ENCODE data around the gene CDH16. TPM values are rescaled to one million over a fixed set of nuclear protein-coding genes. Genes with fewer than 3 reads are reported as not detected.
"Not testable (repeated sequence)": the region's sequence is repeated elsewhere in the genome, so short reads cannot be mapped to it uniquely, and the experiment has no call there.

The CDH16 gene
- total and polyA plus RNA-seq, 2 donors (not counting 3 experiments of a cell fraction or from before 2014, with no cell fraction given) = not detected

DNA sequence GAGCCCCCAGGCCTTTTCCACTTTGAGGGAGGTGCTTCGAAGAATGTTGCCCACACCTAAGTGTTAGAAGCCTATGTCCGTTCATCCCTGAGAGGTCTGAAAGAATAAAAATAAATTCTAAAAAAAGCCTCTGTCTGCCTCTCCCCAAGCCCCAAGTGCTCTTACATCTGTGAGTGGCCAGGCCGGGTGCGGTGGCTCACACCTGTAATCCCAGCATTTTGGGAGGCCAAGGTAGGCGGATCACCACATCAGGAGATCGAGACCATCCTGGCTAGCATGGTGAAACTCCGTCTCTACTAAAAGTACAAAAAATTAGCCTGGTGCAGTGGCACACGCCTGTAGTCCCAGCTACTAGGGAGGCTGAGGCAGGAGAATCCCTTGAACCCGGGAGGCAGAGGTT lies 26.3 kb upstream of the CDH16 start:
- FAIRE-seq; H3K27me3 ChIP-seq (ENCODE audit: control insufficient read depth in 2 of 2, insufficient read depth in 2 of 2, low read length in 2 of 2); H3K9ac ChIP-seq (replicated peaks; ENCODE audit: extremely low read depth, insufficient read depth, low read length); H3K4me3 ChIP-seq (replicated peaks in 1 of 3; ENCODE audit: insufficient read depth in 1 of 3, low read depth in 1 of 3, low read length in 3 of 3); dilution Hi-C loops (cut with MboI; ENCODE audit: extremely low pct_ligation_motif_present, low sequenced_read_pairs); intact Hi-C loops (cut with micrococcal nuclease); POLR2A ChIA-PET; DNase-seq (ENCODE audit: low read depth, low spot score); H3K9me1 ChIP-seq (replicated peaks; ENCODE audit: control insufficient read depth, extremely low read depth, insufficient read depth, low read length); H3K9me3 ChIP-seq (replicated peaks; ENCODE audit: control insufficient read depth, insufficient read depth, low read length); H3K27ac ChIP-seq (ENCODE audit: insufficient read depth, low read depth, low read length); H4K20me1 ChIP-seq (replicated peaks; ENCODE audit: control insufficient read depth, extremely low read depth, insufficient read depth, low read length); H3K79me2 ChIP-seq (ENCODE audit: control insufficient read depth, insufficient read depth, low read length); H3K4me2 ChIP-seq (ENCODE audit: insufficient read depth, low read length); BruUV-seq (replicated peaks); H2AFZ ChIP-seq (ENCODE audit: low read depth, low read length): not testable (repeated sequence)
- peaks cover 12% of the 10 kb centered on the region for H3K4me1 ChIP-seq (ENCODE audit: control insufficient read depth, extremely low read depth, insufficient read depth, low read length)
- CTCF ChIA-PET = interaction anchor here (0.6 to 3.4 kb wide), 4 partner anchors 8 to 240 kb away, joined by 3 to 18 read pairs (median 4); no protein-coding TSS in a partner anchor
- peaks cover 0 to 30% of the 10 kb centered on the region in 2 experiments for H3K36me3 ChIP-seq (ENCODE audit: control insufficient read depth in 2 of 2, extremely low read depth in 1 of 2, insufficient read depth in 2 of 2, low read length in 2 of 2)

DNA sequence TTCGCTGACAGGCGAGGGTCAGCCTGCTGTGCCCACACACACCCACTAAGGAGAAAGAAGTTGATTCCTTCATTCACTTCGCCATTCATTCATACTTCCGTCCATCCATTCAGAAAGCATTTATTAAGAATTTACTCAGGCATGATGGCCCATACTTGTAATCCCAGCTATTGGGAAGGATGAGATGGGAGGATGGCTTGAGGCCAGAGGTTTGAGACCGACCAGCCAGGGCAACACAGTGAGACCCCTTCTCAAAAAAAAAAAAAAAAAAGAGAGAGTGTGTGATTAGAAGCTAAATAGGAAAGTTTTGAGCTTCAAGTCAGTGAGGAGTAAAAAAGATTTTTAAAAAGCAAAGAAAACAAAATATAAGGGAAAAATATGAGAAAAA lies 25.4 kb upstream of the CDH16 start:
- no peak for DNase-seq (ENCODE audit: low read depth, low spot score)
- H3K9me1 ChIP-seq (replicated peaks; ENCODE audit: control insufficient read depth, extremely low read depth, insufficient read depth, low read length) = no peaks in the 10 kb centered on the region
- peaks cover 2 to 5% of the 10 kb centered on the region in 2 experiments for H3K27me3 ChIP-seq (ENCODE audit: control insufficient read depth in 2 of 2, insufficient read depth in 2 of 2, low read length in 2 of 2)
- intact Hi-C loops (cut with micrococcal nuclease) (no loop called here), dilution Hi-C loops (cut with MboI; ENCODE audit: extremely low pct_ligation_motif_present, low sequenced_read_pairs) (no loop called here)
- H3K36me3 ChIP-seq (ENCODE audit: control insufficient read depth in 2 of 2, extremely low read depth in 1 of 2, insufficient read depth in 2 of 2, low read length in 2 of 2) = peaks cover 0 to 30% of the 10 kb centered on the region in 2 experiments
- FAIRE-seq = no peak
- H4K20me1 ChIP-seq (replicated peaks; ENCODE audit: control insufficient read depth, extremely low read depth, insufficient read depth, low read length) = no peaks in the 10 kb centered on the region
- no TSS peak for BruUV-seq (replicated peaks)
- H3K9ac ChIP-seq (replicated peaks; ENCODE audit: extremely low read depth, insufficient read depth, low read length) = no peak overlapping the region
- no peak overlapping the region for H2AFZ ChIP-seq (ENCODE audit: low read depth, low read length)
- ChIA-PET POLR2A (no interaction called here), CTCF (interaction anchor here (1.7 to 2.3 kb wide), 3 partner anchors 9 to 49 kb away, joined by 5 to 13 read pairs (median 9); no protein-coding TSS in a partner anchor)
- no peaks in the 10 kb centered on the region for H3K79me2 ChIP-seq (ENCODE audit: control insufficient read depth, insufficient read depth, low read length)
- no peak for TF ChIP-seq JUN (IDR thresholded peaks at IDR 0.05; ENCODE audit: borderline replicate concordance, insufficient read depth, insufficient read length, low read depth)
- no peak for TF ChIP-seq GATA2 (IDR thresholded peaks at IDR 0.05; ENCODE audit: insufficient read depth, insufficient read length, low read depth, low read length)
- no peak for TF ChIP-seq POLR2A (IDR thresholded peaks at IDR 0.05; ENCODE audit: low read depth, low read length)
- TF ChIP-seq, protein P1, sequence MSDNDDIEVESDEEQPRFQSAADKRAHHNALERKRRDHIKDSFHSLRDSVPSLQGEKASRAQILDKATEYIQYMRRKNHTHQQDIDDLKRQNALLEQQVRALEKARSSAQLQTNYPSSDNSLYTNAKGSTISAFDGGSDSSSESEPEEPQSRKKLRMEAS (IDR thresholded peaks at IDR 0.05; ENCODE audit: insufficient read depth, insufficient read length) = no peak
- TF ChIP-seq, protein P2, sequence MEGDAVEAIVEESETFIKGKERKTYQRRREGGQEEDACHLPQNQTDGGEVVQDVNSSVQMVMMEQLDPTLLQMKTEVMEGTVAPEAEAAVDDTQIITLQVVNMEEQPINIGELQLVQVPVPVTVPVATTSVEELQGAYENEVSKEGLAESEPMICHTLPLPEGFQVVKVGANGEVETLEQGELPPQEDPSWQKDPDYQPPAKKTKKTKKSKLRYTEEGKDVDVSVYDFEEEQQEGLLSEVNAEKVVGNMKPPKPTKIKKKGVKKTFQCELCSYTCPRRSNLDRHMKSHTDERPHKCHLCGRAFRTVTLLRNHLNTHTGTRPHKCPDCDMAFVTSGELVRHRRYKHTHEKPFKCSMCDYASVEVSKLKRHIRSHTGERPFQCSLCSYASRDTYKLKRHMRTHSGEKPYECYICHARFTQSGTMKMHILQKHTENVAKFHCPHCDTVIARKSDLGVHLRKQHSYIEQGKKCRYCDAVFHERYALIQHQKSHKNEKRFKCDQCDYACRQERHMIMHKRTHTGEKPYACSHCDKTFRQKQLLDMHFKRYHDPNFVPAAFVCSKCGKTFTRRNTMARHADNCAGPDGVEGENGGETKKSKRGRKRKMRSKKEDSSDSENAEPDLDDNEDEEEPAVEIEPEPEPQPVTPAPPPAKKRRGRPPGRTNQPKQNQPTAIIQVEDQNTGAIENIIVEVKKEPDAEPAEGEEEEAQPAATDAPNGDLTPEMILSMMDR (IDR thresholded peaks at IDR 0.05; ENCODE audit: extremely low read depth in 1 of 2, insufficient read depth in 1 of 2, low read depth in 1 of 2, low read length in 2 of 2) = no peak
- no peak for TF ChIP-seq FOS (IDR thresholded peaks at IDR 0.05; ENCODE audit: borderline replicate concordance, insufficient read depth, low read length)
- H3K4me3 ChIP-seq (replicated peaks in 1 of 3; ENCODE audit: insufficient read depth in 1 of 3, low read depth in 1 of 3, low read length in 3 of 3) = no peak overlapping the region
- H3K27ac ChIP-seq (ENCODE audit: insufficient read depth, low read depth, low read length) = no peak overlapping the region
- no peak overlapping the region for H3K4me2 ChIP-seq (ENCODE audit: insufficient read depth, low read length)
- no peaks in the 10 kb centered on the region for H3K9me3 ChIP-seq (replicated peaks; ENCODE audit: control insufficient read depth, insufficient read depth, low read length)
- H3K4me1 ChIP-seq (ENCODE audit: control insufficient read depth, extremely low read depth, insufficient read depth, low read length) = peaks cover 12% of the 10 kb centered on the region
